HG03095 (cell line): ENCODE data around the gene G0S2.
A peak's percentile ranks its signal among the peaks of the same experiment; 100 is the strongest.

Source experiments
- ATAC-seq: cut with Tn5 transposase; IDR thresholded peaks from one replicate; pipeline ENCODE4 v1.9.1; 2021; ENCODE audit warnings: moderate library complexity; ENCODE audit not compliant: unreplicated experiment

The G0S2 gene

GRCh38 chr1:209648346-209648745 is 26.9 kb upstream of the G0S2 start:
- no peak for ATAC-seq

GRCh38 chr1:209648931-209649776 is 26.1 kb upstream of the G0S2 start:
- ATAC-seq = no peak

GRCh38 chr1:209650454-209650853 is 24.8 kb upstream of the G0S2 start:
- no peak for ATAC-seq

GRCh38 chr1:209651138-209651587 is 24.0 kb upstream of the G0S2 start:
- ATAC-seq = no peak

- ATAC-seq = no peak
These were observed 23.0 kb upstream of the G0S2 start, which contains the start of gene LAMB3 for GRCh38 chr1:209652121-209652735. Gene LAMB3 (minus strand): TSS chr1:209652425. CDS start chr1:209650944, 1,481 bp downstream.

GRCh38 chr1:209652873-209653401 is 22.3 kb upstream of the G0S2 start:
- ATAC-seq = no peak

- ATAC-seq = peak; percentile 33
These were observed 21.3 kb upstream of the G0S2 start for GRCh38 chr1:209653915-209654351.

GRCh38 chr1:209655411-209656231 is 19.6 kb upstream of the G0S2 start:
- ATAC-seq = no peak

- ATAC-seq = no peak
These were observed 17.9 kb upstream of the G0S2 start for GRCh38 chr1:209657140-209657879.

GRCh38 chr1:209657918-209658317 is 17.3 kb upstream of the G0S2 start:
- ATAC-seq = no peak

- peak; percentile 62 for ATAC-seq
These were observed 15.3 kb upstream of the G0S2 start for GRCh38 chr1:209659909-209660308.

- ATAC-seq = no peak
These were observed 14.1 kb upstream of the G0S2 start for GRCh38 chr1:209661071-209661470.

- ATAC-seq = no peak
These were observed 12.3 kb upstream of the G0S2 start for GRCh38 chr1:209662879-209663327.

GRCh38 chr1:209667103-209667502 is 8.1 kb upstream of the G0S2 start:
- ATAC-seq = no peak

GRCh38 chr1:209667708-209668107 is 7.5 kb upstream of the G0S2 start:
- ATAC-seq = no peak

- ATAC-seq = no peak
These were observed 4.7 kb upstream of the G0S2 start for GRCh38 chr1:209670441-209671082.

- ATAC-seq = peak; percentile 95
These were observed 2.2 kb upstream of the G0S2 start for GRCh38 chr1:209672705-209673630.

- no peak for ATAC-seq
These were observed 1.4 kb upstream of the G0S2 start for GRCh38 chr1:209673631-209674417.
